K562 (cell line): Measurements from ENCODE around the gene EIF5. TPM values are rescaled to one million over a fixed set of nuclear protein-coding genes. Genes with fewer than 3 reads are reported as not detected.

Experiments used
- DDX20 ChIP-seq: fragments of 450-650 bp; IDR thresholded peaks from 2 replicates; pipeline ENCODE4 v1.6.1; 2016; ENCODE audit warnings: missing genetic modification characterization, low read depth, mild to moderate bottlenecking, missing compliant biosample characterization, moderate library complexity
- MGA ChIP-seq: fragments of 450-650 bp; IDR thresholded peaks from 2 replicates; pipeline ENCODE4 v1.6.1; 2016; ENCODE audit warnings: mild to moderate bottlenecking, moderate library complexity
- PHF8 ChIP-seq: fragments of 200-600 bp; sonication (generic); IDR thresholded peaks from 2 replicates; pipeline ENCODE4 v1.6.1; 2012; ENCODE audit warnings: mixed run types, mild to moderate bottlenecking, inconsistent platforms, low read length, moderate library complexity, borderline replicate concordance
- RCOR1 ChIP-seq, 2 experiments: IDR thresholded peaks; 2 replicates each; pipeline ENCODE4 v1.6.1; 2012; ENCODE audit warnings: low read depth in 2 of 2, low read length in 2 of 2, borderline replicate concordance in 1 of 2, improper control_type of control experiment in 1 of 2
- SAFB ChIP-seq: fragments of 200-400 bp; formaldehyde crosslinking; IDR thresholded peaks from 2 replicates; pipeline ENCODE4 v1.6.1; 2017; ENCODE audit warnings: low read depth, low read length, borderline replicate concordance
- SMAD4 ChIP-seq: fragments of 250-450 bp; sonication (Bioruptor Pico); conservative IDR thresholded peaks from 2 replicates; pipeline ENCODE4 v1.8.0; 2021; ENCODE audit warnings: inconsistent platforms, mild to moderate bottlenecking, moderate library complexity
- ZNF436 ChIP-seq: fragments of 250-450, 450-650 bp; sonication (Bioruptor Pico); formaldehyde crosslinking; IDR thresholded peaks from 2 replicates; pipeline ENCODE4 v1.7.0; 2020; ENCODE audit warnings: mild to moderate bottlenecking
- polyA plus RNA-seq, 8 experiments: library from polyadenylated mRNA; depleted of rRNA in 4 of 8; stranded (reverse) in 5 of 8; unstranded in 3 of 8; fragments of >200 nt; fragmentation: Nextera tagmentation in 2 of 8; fragmentation: Illumina TruSeq in 1 of 8; extraction: Ambion mirVana in 2 of 8; extraction: Trizol in 1 of 8; gene quantifications; 2 replicates each; pipeline versions ENCODE4 v1.2.1 to v1.2.3, GENCODE V29; 2011 to 2014; ENCODE audit warnings: inconsistent platforms in 1 of 8, missing spikeins in 1 of 8
- total RNA-seq, 7 experiments: library from RNA; depleted of rRNA in 6 of 7; stranded (reverse); fragments of >200 nt in 6 of 7; fragmentation: Illumina TruSeq in 2 of 7; extraction: Trizol in 2 of 7; gene quantifications; 2 replicates each; pipeline versions ENCODE4 v1.2.1 to v1.2.3, GENCODE V29; 2011 to 2021; ENCODE audit warnings: low replicate concordance in 1 of 7
- TF ChIP-seq, protein P1 (sequence below): fragments of 200-800 bp; sonication (Bioruptor generic); IDR thresholded peaks from 2 replicates; pipeline ENCODE4 v1.6.1; 2017; ENCODE audit warnings: missing genetic modification characterization, missing compliant biosample characterization
- TF ChIP-seq, protein P2 (sequence below): fragments of 250-450 bp; sonication (Bioruptor Pico); IDR thresholded peaks from 2 replicates; pipeline ENCODE4 v1.4.0; 2020; ENCODE audit warnings: borderline replicate concordance
- TF ChIP-seq, protein P3 (sequence below): fragments of 250-450 bp; sonication (Bioruptor Pico); IDR thresholded peaks from 2 replicates; pipeline ENCODE4 v1.9.0; 2021; ENCODE audit warnings: mild to moderate bottlenecking, inconsistent platforms

The EIF5 gene
- total and polyA plus RNA-seq, 9 of the 15 experiments (the other 6 are each of a cell fraction or from before 2014, with no cell fraction given) = 92.7 to 442 (median 190) TPM

- TF ChIP-seq MGA (peak; percentile 63), DDX20 (no peak), ZNF436 (CRISPR knock-in tag) (no peak), SMAD4 (CRISPR knock-in tag) (peak; percentile 56; the same call in 1 of the 2 replicates), PHF8 (no peak), RCOR1 (IDR thresholded peaks at IDR 0.05; ENCODE audit: borderline replicate concordance in 1 of 2, low read depth in 2 of 2, low read length in 2 of 2) (peak in 1 of 2 experiments; percentile 32; a peak in 1 of 4 replicates), SAFB (no peak)
- TF ChIP-seq, protein P1, sequence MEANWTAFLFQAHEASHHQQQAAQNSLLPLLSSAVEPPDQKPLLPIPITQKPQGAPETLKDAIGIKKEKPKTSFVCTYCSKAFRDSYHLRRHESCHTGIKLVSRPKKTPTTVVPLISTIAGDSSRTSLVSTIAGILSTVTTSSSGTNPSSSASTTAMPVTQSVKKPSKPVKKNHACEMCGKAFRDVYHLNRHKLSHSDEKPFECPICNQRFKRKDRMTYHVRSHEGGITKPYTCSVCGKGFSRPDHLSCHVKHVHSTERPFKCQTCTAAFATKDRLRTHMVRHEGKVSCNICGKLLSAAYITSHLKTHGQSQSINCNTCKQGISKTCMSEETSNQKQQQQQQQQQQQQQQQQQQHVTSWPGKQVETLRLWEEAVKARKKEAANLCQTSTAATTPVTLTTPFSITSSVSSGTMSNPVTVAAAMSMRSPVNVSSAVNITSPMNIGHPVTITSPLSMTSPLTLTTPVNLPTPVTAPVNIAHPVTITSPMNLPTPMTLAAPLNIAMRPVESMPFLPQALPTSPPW (CRISPR knock-in tag) = no peak
- TF ChIP-seq, protein P2, sequence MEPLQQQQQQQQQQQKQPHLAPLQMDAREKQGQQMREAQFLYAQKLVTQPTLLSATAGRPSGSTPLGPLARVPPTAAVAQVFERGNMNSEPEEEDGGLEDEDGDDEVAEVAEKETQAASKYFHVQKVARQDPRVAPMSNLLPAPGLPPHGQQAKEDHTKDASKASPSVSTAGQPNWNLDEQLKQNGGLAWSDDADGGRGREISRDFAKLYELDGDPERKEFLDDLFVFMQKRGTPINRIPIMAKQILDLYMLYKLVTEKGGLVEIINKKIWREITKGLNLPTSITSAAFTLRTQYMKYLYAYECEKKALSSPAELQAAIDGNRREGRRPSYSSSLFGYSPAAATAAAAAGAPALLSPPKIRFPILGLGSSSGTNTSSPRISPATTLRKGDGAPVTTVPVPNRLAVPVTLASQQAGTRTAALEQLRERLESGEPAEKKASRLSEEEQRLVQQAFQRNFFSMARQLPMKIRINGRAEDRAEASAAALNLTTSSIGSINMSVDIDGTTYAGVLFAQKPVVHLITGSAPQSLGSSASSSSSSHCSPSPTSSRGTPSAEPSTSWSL (CRISPR knock-in tag) = no peak
- TF ChIP-seq, protein P3, sequence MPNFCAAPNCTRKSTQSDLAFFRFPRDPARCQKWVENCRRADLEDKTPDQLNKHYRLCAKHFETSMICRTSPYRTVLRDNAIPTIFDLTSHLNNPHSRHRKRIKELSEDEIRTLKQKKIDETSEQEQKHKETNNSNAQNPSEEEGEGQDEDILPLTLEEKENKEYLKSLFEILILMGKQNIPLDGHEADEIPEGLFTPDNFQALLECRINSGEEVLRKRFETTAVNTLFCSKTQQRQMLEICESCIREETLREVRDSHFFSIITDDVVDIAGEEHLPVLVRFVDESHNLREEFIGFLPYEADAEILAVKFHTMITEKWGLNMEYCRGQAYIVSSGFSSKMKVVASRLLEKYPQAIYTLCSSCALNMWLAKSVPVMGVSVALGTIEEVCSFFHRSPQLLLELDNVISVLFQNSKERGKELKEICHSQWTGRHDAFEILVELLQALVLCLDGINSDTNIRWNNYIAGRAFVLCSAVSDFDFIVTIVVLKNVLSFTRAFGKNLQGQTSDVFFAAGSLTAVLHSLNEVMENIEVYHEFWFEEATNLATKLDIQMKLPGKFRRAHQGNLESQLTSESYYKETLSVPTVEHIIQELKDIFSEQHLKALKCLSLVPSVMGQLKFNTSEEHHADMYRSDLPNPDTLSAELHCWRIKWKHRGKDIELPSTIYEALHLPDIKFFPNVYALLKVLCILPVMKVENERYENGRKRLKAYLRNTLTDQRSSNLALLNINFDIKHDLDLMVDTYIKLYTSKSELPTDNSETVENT (CRISPR knock-in tag) = no peak
Observed at GRCh38 chr14:103360548-103360947, 26.5 kb downstream of the EIF5 start (continued).
